ENCODE measurements around the gene ZNF469. TPM values are rescaled to one million over a fixed set of nuclear protein-coding genes. Genes with fewer than 3 reads are reported as not detected.

Gene ZNF469
- total RNA-seq, 1 experiment from 2014 or later, result 0.50 TPM

DNA sequence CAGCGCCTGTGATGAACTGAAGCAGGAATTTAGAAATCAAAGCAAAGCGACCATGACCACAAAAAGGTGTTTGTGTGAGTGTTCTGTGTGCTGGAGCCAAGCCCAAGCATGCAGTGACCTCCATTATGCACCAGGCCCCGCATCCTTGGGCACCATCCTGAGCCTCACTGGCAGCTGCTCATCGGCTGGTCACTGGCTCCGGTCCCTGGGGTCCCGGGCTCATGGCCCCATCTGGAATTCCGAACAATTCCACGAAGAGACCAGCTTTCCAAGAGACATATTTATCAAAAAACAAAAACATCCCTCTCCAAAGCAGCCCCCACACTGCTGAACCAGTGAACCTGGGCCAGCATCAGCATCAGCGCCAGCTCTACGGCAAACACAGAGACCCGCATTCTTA is 15.2 kb upstream of the ZNF469 start:
- intact Hi-C loops (cut with micrococcal nuclease; ENCODE audit: unreplicated experiment), result no loop called here
- Mint-ChIP-seq H3K36me3 (ENCODE audit: insufficient read depth, unreplicated experiment) (no peaks in the 10 kb centered on the region), H3K4me3 (ENCODE audit: low read depth, unreplicated experiment) (no peak overlapping the region), H3K27ac (ENCODE audit: unreplicated experiment) (no peak overlapping the region), H3K9me3 (ENCODE audit: low read depth, unreplicated experiment) (peaks cover 2% of the 10 kb centered on the region), H3K27me3 (ENCODE audit: unreplicated experiment) (peaks cover 17% of the 10 kb centered on the region), H3K4me1 (ENCODE audit: low read depth, unreplicated experiment) (no peaks in the 10 kb centered on the region)
- no TSS peak for BruUV-seq (replicated peaks)
- DNase-seq, result no peak
- CTCF ChIA-PET, result no interaction called here
- no peak for TF ChIP-seq CTCF (IDR thresholded peaks at IDR 0.05; ENCODE audit: unreplicated experiment)

DNA sequence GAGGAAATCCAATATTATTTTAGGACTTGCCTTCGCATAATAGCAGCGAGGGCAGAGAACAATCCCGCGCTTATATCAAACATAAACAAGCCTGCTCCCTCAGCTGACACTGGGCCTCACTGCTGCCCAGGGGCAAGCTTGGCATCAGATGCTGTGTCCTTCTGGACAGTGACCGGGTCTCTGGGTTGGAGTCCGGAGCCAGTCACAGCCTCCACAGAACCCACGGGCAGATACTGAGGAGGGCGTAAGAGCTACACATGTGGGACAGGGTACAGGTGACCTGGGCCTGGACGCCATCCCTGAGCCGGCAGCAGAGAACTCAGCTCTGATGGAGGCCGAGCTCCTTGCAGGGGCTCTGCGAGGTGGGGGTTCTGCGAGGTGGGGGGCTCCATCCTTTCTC is 14.7 kb upstream of the ZNF469 start:
- BruUV-seq (replicated peaks), result no TSS peak
- Mint-ChIP-seq H3K36me3 (ENCODE audit: insufficient read depth, unreplicated experiment) (no peaks in the 10 kb centered on the region), H3K27me3 (ENCODE audit: unreplicated experiment) (peaks cover 12% of the 10 kb centered on the region), H3K4me1 (ENCODE audit: low read depth, unreplicated experiment) (no peaks in the 10 kb centered on the region), H3K4me3 (ENCODE audit: low read depth, unreplicated experiment) (no peak overlapping the region), H3K9me3 (ENCODE audit: low read depth, unreplicated experiment) (no peaks in the 10 kb centered on the region), H3K27ac (ENCODE audit: unreplicated experiment) (no peak overlapping the region)
- no peak for DNase-seq
- intact Hi-C loops (cut with micrococcal nuclease; ENCODE audit: unreplicated experiment), result no loop called here
- CTCF ChIA-PET, result no interaction called here
- no peak for TF ChIP-seq CTCF (IDR thresholded peaks at IDR 0.05; ENCODE audit: unreplicated experiment)

GRCh38 chr16:88368994-88369393 is 13.8 kb upstream of the ZNF469 start:
- BruUV-seq (replicated peaks), result no TSS peak
- peaks cover 3% of the 10 kb centered on the region for H3K27me3 Mint-ChIP-seq (ENCODE audit: unreplicated experiment)
- no peaks in the 10 kb centered on the region for H3K36me3 Mint-ChIP-seq (ENCODE audit: insufficient read depth, unreplicated experiment)
- no peak for DNase-seq
- intact Hi-C loops (cut with micrococcal nuclease; ENCODE audit: unreplicated experiment), result no loop called here
- CTCF ChIA-PET, result no interaction called here
- no peak overlapping the region for H3K27ac Mint-ChIP-seq (ENCODE audit: unreplicated experiment)
- TF ChIP-seq CTCF (IDR thresholded peaks at IDR 0.05; ENCODE audit: unreplicated experiment), result no peak
- no peak overlapping the region for H3K4me3 Mint-ChIP-seq (ENCODE audit: low read depth, unreplicated experiment)
- no peaks in the 10 kb centered on the region for H3K4me1 Mint-ChIP-seq (ENCODE audit: low read depth, unreplicated experiment)
- no peaks in the 10 kb centered on the region for H3K9me3 Mint-ChIP-seq (ENCODE audit: low read depth, unreplicated experiment)

DNA sequence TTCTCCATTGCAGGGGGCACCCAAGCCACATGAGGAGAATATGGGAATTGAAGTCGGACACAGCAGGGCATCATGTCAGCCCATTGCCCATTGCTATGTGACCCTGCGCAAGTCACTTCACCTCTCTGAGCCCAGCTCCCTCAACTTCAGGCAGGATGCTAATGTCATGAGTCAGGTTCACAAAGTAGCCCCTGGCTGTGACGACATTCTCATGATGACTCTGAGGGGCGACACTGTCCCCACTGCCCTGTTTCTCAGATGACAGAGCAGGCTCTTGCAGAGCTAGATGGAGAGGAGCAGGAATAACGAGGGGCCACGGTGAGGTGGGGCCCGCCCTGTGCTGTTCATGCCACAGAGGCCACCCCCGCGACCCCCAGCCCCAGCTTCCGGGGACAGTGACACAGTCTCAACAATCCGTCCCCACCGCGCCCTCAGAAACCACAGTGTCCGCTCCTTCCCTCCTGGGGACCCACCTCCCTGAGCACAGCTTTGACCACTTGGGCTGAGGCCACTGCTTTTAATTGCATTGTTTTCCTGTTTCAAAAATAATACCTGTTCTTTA is 13.2 kb upstream of the ZNF469 start:
- no peak for TF ChIP-seq CTCF (IDR thresholded peaks at IDR 0.05; ENCODE audit: unreplicated experiment)
- H3K4me3 Mint-ChIP-seq (ENCODE audit: low read depth, unreplicated experiment), result no peak overlapping the region
- CTCF ChIA-PET, result interaction anchor here (0.5 kb wide), 1 partner anchor 363 kb away, joined by 3 read pairs; no protein-coding TSS in a partner anchor
- H3K9me3 Mint-ChIP-seq (ENCODE audit: low read depth, unreplicated experiment), result no peaks in the 10 kb centered on the region
- no peaks in the 10 kb centered on the region for H3K27me3 Mint-ChIP-seq (ENCODE audit: unreplicated experiment)
- no peaks in the 10 kb centered on the region for H3K36me3 Mint-ChIP-seq (ENCODE audit: insufficient read depth, unreplicated experiment)
- no TSS peak for BruUV-seq (replicated peaks)
- intact Hi-C loops (cut with micrococcal nuclease; ENCODE audit: unreplicated experiment), result no loop called here
- no peak for DNase-seq
- H3K27ac Mint-ChIP-seq (ENCODE audit: unreplicated experiment), result no peak overlapping the region
- H3K4me1 Mint-ChIP-seq (ENCODE audit: low read depth, unreplicated experiment), result no peaks in the 10 kb centered on the region

Data from Calu3 (cell line).